MM.1S (cell line): ENCODE results near the gene CCSAP.
"Not testable (repeated sequence)": the region's sequence is repeated elsewhere in the genome, so short reads cannot be mapped to it uniquely, and the experiment has no call there.

Source experiments
- DNase-seq: peaks from one replicate; pipeline ENCODE4 v3.0.0-alpha.2; 2015
- H2AFZ ChIP-seq: fragments of 300-600 bp; sonication (generic); 2 replicates; pipeline ENCODE4 v1.6.0; 2016; ENCODE audit warnings: antibody characterized with exemption, low read length
- H3F3A ChIP-seq: fragments of 300-600 bp; sonication (generic); 2 replicates; pipeline ENCODE4 v1.6.1; 2016; ENCODE audit warnings: mild to moderate bottlenecking, antibody characterized with exemption, low read length, moderate library complexity, mixed read lengths; ENCODE audit not compliant: insufficient read depth
- H3K27ac ChIP-seq: fragments of 300-600 bp; sonication (generic); 2 replicates; pipeline ENCODE4 v1.5.1; 2016; ENCODE audit warnings: mild to moderate bottlenecking, low read length
- H3K27me3 ChIP-seq: fragments of 300-600 bp; sonication (generic); replicated peaks from 2 replicates; pipeline ENCODE4 v1.6.0; 2016; ENCODE audit warnings: low read length; ENCODE audit not compliant: insufficient read depth
- H3K36me3 ChIP-seq: fragments of 300-600 bp; sonication (generic); replicated peaks from 2 replicates; pipeline ENCODE4 v1.6.1; 2016; ENCODE audit warnings: mild to moderate bottlenecking, low read length, mixed read lengths; ENCODE audit not compliant: insufficient read depth
- H3K4me1 ChIP-seq: fragments of 300-600 bp; sonication (generic); 2 replicates; pipeline ENCODE4 v1.6.1; 2016; ENCODE audit warnings: low read length, mixed read lengths
- H3K4me2 ChIP-seq: fragments of 300-600 bp; sonication (generic); 2 replicates; pipeline ENCODE4 v1.6.0; 2016; ENCODE audit warnings: low read depth, low read length
- H3K4me3 ChIP-seq: fragments of 300-600 bp; sonication (generic); 2 replicates; pipeline ENCODE4 v1.5.1; 2016; ENCODE audit warnings: low read length, mixed read lengths
- H3K79me2 ChIP-seq: fragments of 300-600 bp; sonication (generic); 2 replicates; pipeline ENCODE4 v1.6.1; 2016; ENCODE audit warnings: mixed run types, low read length, mixed read lengths
- H3K9ac ChIP-seq: fragments of 300-600 bp; sonication (generic); 2 replicates; pipeline ENCODE4 v1.6.1; 2016; ENCODE audit warnings: low read length, mixed read lengths
- H3K9me2 ChIP-seq: fragments of 300-600 bp; sonication (generic); replicated peaks from 2 replicates; pipeline ENCODE4 v1.6.1; 2016; ENCODE audit warnings: mild to moderate bottlenecking, low read length, mixed read lengths; ENCODE audit not compliant: insufficient read depth
- H3K9me3 ChIP-seq: fragments of 300-600 bp; sonication (generic); replicated peaks from 2 replicates; pipeline ENCODE4 v1.6.1; 2016; ENCODE audit warnings: mild to moderate bottlenecking, low read length, mixed read lengths; ENCODE audit not compliant: insufficient read depth
- H4K20me1 ChIP-seq: fragments of 300-600 bp; sonication (generic); 2 replicates; pipeline ENCODE4 v1.6.1; 2016; ENCODE audit warnings: mild to moderate bottlenecking, low read length, moderate library complexity, mixed read lengths; ENCODE audit not compliant: insufficient read depth
- CTCF ChIP-seq: fragments of 300-600 bp; sonication (generic); IDR thresholded peaks from 2 replicates; pipeline ENCODE4 v1.5.1; 2016; ENCODE audit warnings: antibody characterized with exemption, low read length, mixed read lengths
- EZH2 ChIP-seq: fragments of 300-600 bp; sonication (generic); optimal IDR thresholded peaks from 2 replicates; pipeline ENCODE3; 2017; ENCODE audit warnings: low read depth, mild to moderate bottlenecking, antibody characterized with exemption, low read length, mixed read lengths
- EZH2phosphoT487 ChIP-seq: fragments of 300-600 bp; sonication (generic); IDR thresholded peaks from 2 replicates; pipeline ENCODE4 v1.6.1; 2018; ENCODE audit warnings: antibody characterized with exemption, low read length

CCSAP gene

GRCh38 chr1:229295745-229296144 lies 47.1 kb downstream of the CCSAP start:
- H3K4me1 ChIP-seq = no peaks in the 10 kb centered on the region
- no peaks in the 10 kb centered on the region; the same call in 1 of the 2 replicates for H3K36me3 ChIP-seq
- TF ChIP-seq CTCF (no peak), EZH2 (no peak), EZH2phosphoT487 (no peak)

GRCh38 chr1:229293528-229294204 lies 49.2 kb downstream of the CCSAP start:
- Histone ChIP-seq H3K4me3 (no peak overlapping the region), H3K9me3 (no peaks in the 10 kb centered on the region), H3K79me2 (no peaks in the 10 kb centered on the region), H3K36me3 (no peaks in the 10 kb centered on the region; the same call in 1 of the 2 replicates), H3K27me3 (no peaks in the 10 kb centered on the region), H3K4me2 (no peak overlapping the region), H3F3A (no peaks in the 10 kb centered on the region), H3K4me1 (no peaks in the 10 kb centered on the region), H4K20me1 (no peaks in the 10 kb centered on the region), H2AFZ (no peak overlapping the region), H3K27ac (no peak overlapping the region), H3K9ac (no peak overlapping the region), H3K9me2 (no peaks in the 10 kb centered on the region)
- no peak for DNase-seq
- TF ChIP-seq EZH2 (no peak), CTCF (no peak), EZH2phosphoT487 (no peak)

More at GRCh38 chr1:229295745-229296144, 47.1 kb downstream of the CCSAP start:
- Histone ChIP-seq H3K9me2 (no peaks in the 10 kb centered on the region), H2AFZ (no peak overlapping the region), H3K9ac (no peak overlapping the region), H3K27me3 (no peaks in the 10 kb centered on the region), H3F3A (no peaks in the 10 kb centered on the region), H3K4me3 (no peak overlapping the region), H4K20me1 (no peaks in the 10 kb centered on the region), H3K79me2 (no peaks in the 10 kb centered on the region), H3K27ac (no peak overlapping the region), H3K9me3 (no peaks in the 10 kb centered on the region), H3K4me2 (no peak overlapping the region)
- no peak for DNase-seq

GRCh38 chr1:229291686-229292085 lies 51.2 kb downstream of the CCSAP start:
- H3K36me3 ChIP-seq, DNase-seq, H3K4me1 ChIP-seq, H3K9me2 ChIP-seq, H3K27ac ChIP-seq, H3K79me2 ChIP-seq, H3K27me3 ChIP-seq, H3K4me2 ChIP-seq, H3K9me3 ChIP-seq, H3F3A ChIP-seq, H3K4me3 ChIP-seq, H2AFZ ChIP-seq, H3K9ac ChIP-seq, H4K20me1 ChIP-seq: not testable (repeated sequence)

GRCh38 chr1:229288516-229288915 lies 54.3 kb downstream of the CCSAP start:
- Histone ChIP-seq H3K27me3 (no peaks in the 10 kb centered on the region), H4K20me1 (0 out of 2 replicates have a peak, but pooled peaks cover 3% of the 10 kb centered on the region), H2AFZ (no peak overlapping the region), H3F3A (no peaks in the 10 kb centered on the region), H3K9me2 (no peaks in the 10 kb centered on the region), H3K4me2 (no peak overlapping the region), H3K9ac (no peak overlapping the region), H3K27ac (no peak overlapping the region), H3K4me3 (no peak overlapping the region), H3K79me2 (peaks cover 30% of the 10 kb centered on the region), H3K4me1 (no peaks in the 10 kb centered on the region), H3K9me3 (no peaks in the 10 kb centered on the region), H3K36me3 (no peaks in the 10 kb centered on the region)
- TF ChIP-seq CTCF (no peak), EZH2 (no peak)
- DNase-seq = no peak
